ENCODE data around the gene PLCL2. TPM values are rescaled to one million over a fixed set of nuclear protein-coding genes. Genes with fewer than 3 reads are reported as not detected.

Gene PLCL2
- total RNA-seq, 1 donor from 2014 or later = 1.8 TPM

- no peaks in the 10 kb centered on the region for H3K4me1 Mint-ChIP-seq (ENCODE audit: unreplicated experiment)
Observed at GRCh38 chr3:17013571-17013970, 128.8 kb downstream of the PLCL2 start.

GRCh38 chr3:17014284-17014683, 129.5 kb downstream of the PLCL2 start:
- Mint-ChIP-seq H3K27me3 (ENCODE audit: unreplicated experiment) (no peaks in the 10 kb centered on the region), H3K4me1 (ENCODE audit: unreplicated experiment) (no peaks in the 10 kb centered on the region), H3K36me3 (ENCODE audit: unreplicated experiment) (no peaks in the 10 kb centered on the region), H3K9me3 (ENCODE audit: unreplicated experiment) (no peaks in the 10 kb centered on the region), H3K27ac (ENCODE audit: unreplicated experiment) (no peak overlapping the region), H3K4me3 (ENCODE audit: unreplicated experiment) (no peak overlapping the region)
- no peak for DNase-seq (ENCODE audit: extremely low spot score, unreplicated experiment)
- no peak for TF ChIP-seq CTCF (IDR thresholded peaks at IDR 0.05)

More at GRCh38 chr3:17013571-17013970, 128.8 kb downstream of the PLCL2 start:
- Mint-ChIP-seq H3K27ac (ENCODE audit: unreplicated experiment) (no peak overlapping the region), H3K4me3 (ENCODE audit: unreplicated experiment) (no peak overlapping the region), H3K27me3 (ENCODE audit: unreplicated experiment) (no peaks in the 10 kb centered on the region), H3K36me3 (ENCODE audit: unreplicated experiment) (no peaks in the 10 kb centered on the region), H3K9me3 (ENCODE audit: unreplicated experiment) (no peaks in the 10 kb centered on the region)
- no peak for TF ChIP-seq CTCF (IDR thresholded peaks at IDR 0.05)
- DNase-seq (ENCODE audit: extremely low spot score, unreplicated experiment) = no peak

- no peak overlapping the region for H3K27ac Mint-ChIP-seq (ENCODE audit: unreplicated experiment)
- DNase-seq (ENCODE audit: extremely low spot score, unreplicated experiment) = no peak
- no peaks in the 10 kb centered on the region for H3K36me3 Mint-ChIP-seq (ENCODE audit: unreplicated experiment)
- no peak overlapping the region for H3K4me3 Mint-ChIP-seq (ENCODE audit: unreplicated experiment)
- H3K4me1 Mint-ChIP-seq (ENCODE audit: unreplicated experiment) = no peaks in the 10 kb centered on the region
- no peak for TF ChIP-seq CTCF (IDR thresholded peaks at IDR 0.05)
- H3K9me3 Mint-ChIP-seq (ENCODE audit: unreplicated experiment) = no peaks in the 10 kb centered on the region
- no peaks in the 10 kb centered on the region for H3K27me3 Mint-ChIP-seq (ENCODE audit: unreplicated experiment)
Observed at GRCh38 chr3:17014709-17015108, 130.0 kb downstream of the PLCL2 start.

GRCh38 chr3:17021614-17022013, 136.9 kb downstream of the PLCL2 start:
- no peak for TF ChIP-seq CTCF (IDR thresholded peaks at IDR 0.05)
- H3K36me3 Mint-ChIP-seq (ENCODE audit: unreplicated experiment) = no peaks in the 10 kb centered on the region
- DNase-seq (ENCODE audit: extremely low spot score, unreplicated experiment) = no peak
- H3K27ac Mint-ChIP-seq (ENCODE audit: unreplicated experiment) = no peak overlapping the region
- H3K4me1 Mint-ChIP-seq (ENCODE audit: unreplicated experiment) = no peaks in the 10 kb centered on the region
- H3K4me3 Mint-ChIP-seq (ENCODE audit: unreplicated experiment) = no peak overlapping the region
- H3K27me3 Mint-ChIP-seq (ENCODE audit: unreplicated experiment) = no peaks in the 10 kb centered on the region
- no peaks in the 10 kb centered on the region for H3K9me3 Mint-ChIP-seq (ENCODE audit: unreplicated experiment)

GRCh38 chr3:17023006-17023664, 138.4 kb downstream of the PLCL2 start:
- Mint-ChIP-seq H3K4me1 (ENCODE audit: unreplicated experiment) (no peaks in the 10 kb centered on the region), H3K27ac (ENCODE audit: unreplicated experiment) (no peak overlapping the region), H3K27me3 (ENCODE audit: unreplicated experiment) (no peaks in the 10 kb centered on the region), H3K4me3 (ENCODE audit: unreplicated experiment) (no peak overlapping the region), H3K36me3 (ENCODE audit: unreplicated experiment) (no peaks in the 10 kb centered on the region), H3K9me3 (ENCODE audit: unreplicated experiment) (no peaks in the 10 kb centered on the region)
- no peak for DNase-seq (ENCODE audit: extremely low spot score, unreplicated experiment)
- no peak for TF ChIP-seq CTCF (IDR thresholded peaks at IDR 0.05)

Data from osteocyte (in vitro differentiated cells).